ENCODE data around the gene KCNG2. TPM values are rescaled to one million over a fixed set of nuclear protein-coding genes. Genes with fewer than 3 reads are reported as not detected.

The KCNG2 gene
- polyA plus RNA-seq, 1 experiment, result 0.38 TPM

GRCh38 chr18:79850731-79851130 is 53.0 kb downstream of the KCNG2 start:
- TF ChIP-seq CTCF (IDR thresholded peaks at IDR 0.05; ENCODE audit: low read depth, low read length), result no peak
- ChIA-PET CTCF (no interaction called here), POLR2A (no interaction called here)

GRCh38 chr18:79851489-79851888 is 53.8 kb downstream of the KCNG2 start:
- ChIA-PET POLR2A (no interaction called here), CTCF (no interaction called here)
- Histone ChIP-seq H3K27ac (ENCODE audit: low read depth, low read length) (no peak overlapping the region), H3K4me3 (ENCODE audit: low read depth, low read length) (no peak overlapping the region), H3K27me3 (ENCODE audit: control insufficient read depth, insufficient read depth, low read length) (peaks cover 4% of the 10 kb centered on the region), H3K9me3 (ENCODE audit: control insufficient read depth, insufficient read depth, low read length) (peaks cover 32% of the 10 kb centered on the region; the same call in 1 of the 2 replicates)
- DNase-seq (ENCODE audit: low read depth, low spot score), result no peak
- no peak for TF ChIP-seq CTCF (IDR thresholded peaks at IDR 0.05; ENCODE audit: low read depth, low read length)

More at GRCh38 chr18:79850731-79851130, 53.0 kb downstream of the KCNG2 start:
- no peak for DNase-seq (ENCODE audit: low read depth, low spot score)
- peaks cover 4% of the 10 kb centered on the region for H3K27me3 ChIP-seq (ENCODE audit: control insufficient read depth, insufficient read depth, low read length)
- no peak overlapping the region for H3K4me3 ChIP-seq (ENCODE audit: low read depth, low read length)
- H3K27ac ChIP-seq (ENCODE audit: low read depth, low read length), result no peak overlapping the region
- peaks cover 32% of the 10 kb centered on the region; the same call in 1 of the 2 replicates for H3K9me3 ChIP-seq (ENCODE audit: control insufficient read depth, insufficient read depth, low read length)

- no peak overlapping the region for H3K4me3 ChIP-seq (ENCODE audit: low read depth, low read length)
- no peak overlapping the region for H3K27ac ChIP-seq (ENCODE audit: low read depth, low read length)
- peaks cover 4% of the 10 kb centered on the region for H3K27me3 ChIP-seq (ENCODE audit: control insufficient read depth, insufficient read depth, low read length)
- H3K9me3 ChIP-seq (ENCODE audit: control insufficient read depth, insufficient read depth, low read length), result peaks cover 32% of the 10 kb centered on the region; the same call in 1 of the 2 replicates
- TF ChIP-seq CTCF (IDR thresholded peaks at IDR 0.05; ENCODE audit: low read depth, low read length), result no peak
- CTCF ChIA-PET, result no interaction called here
- DNase-seq (ENCODE audit: low read depth, low spot score), result no peak
- POLR2A ChIA-PET, result no interaction called here
These were observed 54.2 kb downstream of the KCNG2 start for GRCh38 chr18:79851950-79852349.

- CTCF ChIA-PET, result no interaction called here
- TF ChIP-seq CTCF (IDR thresholded peaks at IDR 0.05; ENCODE audit: low read depth, low read length), result no peak
- Histone ChIP-seq H3K27me3 (ENCODE audit: control insufficient read depth, insufficient read depth, low read length) (peaks cover 4% of the 10 kb centered on the region), H3K9me3 (ENCODE audit: control insufficient read depth, insufficient read depth, low read length) (peaks cover 32% of the 10 kb centered on the region; the same call in 1 of the 2 replicates), H3K27ac (ENCODE audit: low read depth, low read length) (no peak overlapping the region), H3K4me3 (ENCODE audit: low read depth, low read length) (no peak overlapping the region)
- POLR2A ChIA-PET, result no interaction called here
- no peak for DNase-seq (ENCODE audit: low read depth, low spot score)
These were observed 55.0 kb downstream of the KCNG2 start for GRCh38 chr18:79852561-79853302.

GRCh38 chr18:79853303-79853992 is 55.7 kb downstream of the KCNG2 start:
- Histone ChIP-seq H3K27me3 (ENCODE audit: control insufficient read depth, insufficient read depth, low read length) (peaks cover 4% of the 10 kb centered on the region), H3K9me3 (ENCODE audit: control insufficient read depth, insufficient read depth, low read length) (peaks cover 28% of the 10 kb centered on the region; the same call in 1 of the 2 replicates), H3K4me3 (ENCODE audit: low read depth, low read length) (no peak overlapping the region), H3K27ac (ENCODE audit: low read depth, low read length) (no peak overlapping the region)
- no peak for TF ChIP-seq CTCF (IDR thresholded peaks at IDR 0.05; ENCODE audit: low read depth, low read length)
- ChIA-PET CTCF (no interaction called here), POLR2A (interaction anchor here (0.6 kb wide), 1 partner anchor 61 kb away, joined by 4 read pairs; no protein-coding TSS in a partner anchor)
- DNase-seq (ENCODE audit: low read depth, low spot score), result no peak

Data from AG04450 (cell line).